GM23248 (cell line): Measurements from ENCODE around the gene IFNL1.

Experiments used
- EZH2 ChIP-seq: fragments of 200-600 bp; sonication (generic); IDR thresholded peaks from 2 replicates; pipeline ENCODE4 v1.6.1; 2018; ENCODE audit warnings: antibody characterized with exemption, mild to moderate bottlenecking; ENCODE audit not compliant: insufficient read depth, poor library complexity, severe bottlenecking
- EZH2phosphoT487 ChIP-seq: fragments of 200-600 bp; sonication (generic); IDR thresholded peaks from 2 replicates; pipeline ENCODE4 v1.6.1; 2018; ENCODE audit warnings: antibody characterized with exemption, moderate library complexity, mild to moderate bottlenecking, low read depth; ENCODE audit not compliant: insufficient read depth

DNA sequence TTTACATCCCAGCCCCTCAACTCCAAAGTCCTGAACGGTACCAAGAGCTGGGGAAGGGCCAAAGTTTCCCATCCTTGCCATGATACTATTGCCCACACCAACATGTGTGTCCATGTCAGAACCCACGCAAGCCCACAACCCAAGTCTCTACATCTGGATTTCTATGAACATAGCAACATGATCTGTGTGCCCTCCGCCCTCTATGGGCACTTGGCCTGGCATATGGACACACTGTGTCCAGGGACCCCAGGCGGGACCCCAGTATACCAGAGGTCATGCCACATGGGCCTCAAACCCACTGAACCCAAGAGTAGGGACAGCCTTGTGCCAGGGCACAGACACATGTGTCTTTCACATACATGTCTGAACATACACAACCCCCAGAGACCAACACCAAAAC is 22.5 kb downstream of the IFNL1 start:
- TF ChIP-seq EZH2phosphoT487: no peak
- no peak for TF ChIP-seq EZH2
